Stimulated activated CD4-positive, alpha-beta T cell treated with anti-CD3 and anti-CD28 coated beads, Interleukin-1b, Interleukin-23, amount 100 ng/mL, for 24 hours (primary cell): Measurements from ENCODE around the gene AGTRAP.

Experiments
- DNase-seq, 4 experiments: peaks; one replicate each; pipeline ENCODE4 v3.0.0-alpha.2; 2020; ENCODE audit warnings: low read depth in 4 of 4, low spot score in 1 of 4

The AGTRAP gene

GRCh38 chr1:11757047-11757446, 21.1 kb downstream of the AGTRAP start:
- no peak for DNase-seq

DNA sequence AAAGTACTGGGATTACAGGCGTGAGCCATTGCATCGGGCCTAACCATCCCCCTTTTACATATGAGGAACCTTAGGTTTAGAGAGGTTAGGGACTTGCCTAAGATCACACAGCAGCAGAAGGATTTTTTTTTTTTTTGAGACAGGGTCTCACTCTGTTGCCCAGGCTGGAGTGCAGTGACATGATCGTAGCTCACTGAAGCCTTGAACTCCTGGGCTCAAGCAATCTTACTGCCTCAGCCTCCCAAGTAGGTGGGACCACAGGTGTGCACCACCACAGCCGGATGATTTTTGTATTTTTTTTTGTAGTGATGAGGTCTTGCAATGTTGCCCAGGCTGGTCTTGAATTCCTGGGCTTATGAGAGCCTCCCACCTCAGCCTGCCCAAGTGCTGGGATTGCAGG, 23.9 kb downstream of the AGTRAP start:
- no peak for DNase-seq

GRCh38 chr1:11761285-11761684, 25.3 kb downstream of the AGTRAP start:
- no peak for DNase-seq

- peak in 2 of 4 experiments; percentile 17 to 28 for DNase-seq
These were observed 26.1 kb downstream of the AGTRAP start, which contains the start of gene C1orf167 for GRCh38 chr1:11761988-11762406. Gene C1orf167 (plus strand): TSS chr1:11762193. CDS start chr1:11764401, 2,208 bp downstream.

DNA sequence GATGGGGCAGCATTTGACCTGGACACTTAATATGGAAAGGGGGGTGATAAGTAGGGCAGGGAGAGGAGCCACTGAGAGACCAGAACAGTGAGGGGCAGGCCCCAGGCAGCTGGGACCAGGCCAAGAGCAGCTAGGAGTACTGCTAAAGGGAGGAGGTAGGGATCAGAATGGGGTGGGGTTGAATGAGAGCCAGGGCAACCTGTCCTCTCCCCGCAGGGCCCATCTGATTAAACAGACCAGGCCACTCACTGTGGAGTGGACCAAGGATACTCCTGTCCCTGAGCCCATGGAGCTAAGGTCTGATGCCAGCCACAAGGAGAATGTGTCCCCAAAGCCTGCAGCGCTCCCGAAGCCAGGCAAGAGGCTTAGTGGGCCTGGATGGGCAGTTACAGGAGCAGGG, 28.2 kb downstream of the AGTRAP start:
- DNase-seq, result no peak

DNA sequence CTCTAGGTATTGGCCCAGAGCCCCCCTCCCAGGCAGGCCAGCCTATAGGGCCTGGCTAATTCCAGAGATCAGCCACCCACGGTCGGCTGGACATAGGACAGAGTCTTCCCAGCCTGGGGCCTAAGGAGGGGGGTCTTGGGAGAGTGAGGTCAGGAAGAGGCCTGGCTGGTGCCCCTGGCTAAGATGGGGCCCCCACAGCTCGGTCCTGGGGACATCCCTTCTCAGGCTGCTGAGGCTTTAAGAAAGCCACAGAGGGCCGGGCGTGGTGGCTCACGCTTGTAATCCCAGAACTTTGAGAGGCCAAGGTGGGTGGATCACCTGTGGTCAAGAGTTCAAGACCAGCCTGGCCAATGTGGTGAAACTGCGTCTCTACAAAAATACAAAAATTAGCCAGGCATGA, 28.6 kb downstream of the AGTRAP start:
- no peak for DNase-seq

- no peak for DNase-seq
These were observed 29.9 kb downstream of the AGTRAP start for GRCh38 chr1:11765661-11766428.

DNA sequence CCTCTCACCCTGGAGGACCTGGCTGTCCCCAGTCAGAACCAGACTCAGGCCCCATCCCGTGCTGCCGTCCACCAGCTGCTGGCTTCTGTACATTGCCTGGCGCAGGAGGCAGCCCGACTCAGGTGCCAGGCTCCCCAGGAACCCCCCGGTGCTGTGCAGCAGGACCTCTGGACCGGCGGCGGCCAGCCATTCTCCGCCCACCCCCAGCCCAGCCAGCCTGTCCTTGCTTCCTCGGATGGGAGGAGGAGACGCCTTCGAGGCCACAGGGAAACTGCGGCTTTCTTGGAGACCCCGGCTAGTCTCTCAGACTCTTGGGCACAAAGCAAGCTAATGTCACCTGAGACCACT, 30.5 kb downstream of the AGTRAP start:
- no peak for DNase-seq

- no peak for DNase-seq
These were observed 32.2 kb downstream of the AGTRAP start for GRCh38 chr1:11767922-11768704.

- no peak for DNase-seq
These were observed 32.9 kb downstream of the AGTRAP start for GRCh38 chr1:11768821-11769220.

- DNase-seq, result no peak
These were observed 33.3 kb downstream of the AGTRAP start for GRCh38 chr1:11769274-11769673.

GRCh38 chr1:11770011-11770410, 34.1 kb downstream of the AGTRAP start:
- DNase-seq, result no peak

DNA sequence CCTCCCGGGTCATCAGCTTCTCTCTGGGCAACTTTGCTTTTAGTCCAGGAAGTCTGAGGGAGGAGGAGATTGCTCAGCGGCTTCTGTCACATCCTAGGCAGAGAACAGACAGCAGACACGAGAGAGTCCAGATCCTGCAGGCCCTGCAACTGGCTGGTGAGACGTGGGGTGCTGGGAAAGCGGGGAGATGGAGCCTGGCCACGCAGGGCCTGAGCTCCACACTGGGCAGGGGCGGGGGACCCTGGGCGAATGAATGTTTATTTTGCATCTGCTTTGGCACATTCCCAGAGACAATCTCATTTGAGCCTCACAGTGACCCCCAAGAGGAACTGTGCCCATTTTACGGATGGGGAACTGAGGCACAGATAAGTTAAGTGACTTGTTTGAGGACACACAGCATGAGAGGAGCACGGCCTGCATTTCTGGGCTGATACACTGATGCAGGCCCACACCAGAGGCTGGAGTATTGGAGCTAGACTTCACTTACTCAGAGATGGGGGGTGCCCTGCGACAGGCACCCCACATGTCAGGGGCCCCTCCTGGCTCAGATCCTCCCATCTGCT, 35.6 kb downstream of the AGTRAP start:
- no peak for DNase-seq

GRCh38 chr1:11772458-11772857, 36.5 kb downstream of the AGTRAP start:
- DNase-seq, result no peak

GRCh38 chr1:11774753-11775152, 38.8 kb downstream of the AGTRAP start:
- DNase-seq, result no peak

DNA sequence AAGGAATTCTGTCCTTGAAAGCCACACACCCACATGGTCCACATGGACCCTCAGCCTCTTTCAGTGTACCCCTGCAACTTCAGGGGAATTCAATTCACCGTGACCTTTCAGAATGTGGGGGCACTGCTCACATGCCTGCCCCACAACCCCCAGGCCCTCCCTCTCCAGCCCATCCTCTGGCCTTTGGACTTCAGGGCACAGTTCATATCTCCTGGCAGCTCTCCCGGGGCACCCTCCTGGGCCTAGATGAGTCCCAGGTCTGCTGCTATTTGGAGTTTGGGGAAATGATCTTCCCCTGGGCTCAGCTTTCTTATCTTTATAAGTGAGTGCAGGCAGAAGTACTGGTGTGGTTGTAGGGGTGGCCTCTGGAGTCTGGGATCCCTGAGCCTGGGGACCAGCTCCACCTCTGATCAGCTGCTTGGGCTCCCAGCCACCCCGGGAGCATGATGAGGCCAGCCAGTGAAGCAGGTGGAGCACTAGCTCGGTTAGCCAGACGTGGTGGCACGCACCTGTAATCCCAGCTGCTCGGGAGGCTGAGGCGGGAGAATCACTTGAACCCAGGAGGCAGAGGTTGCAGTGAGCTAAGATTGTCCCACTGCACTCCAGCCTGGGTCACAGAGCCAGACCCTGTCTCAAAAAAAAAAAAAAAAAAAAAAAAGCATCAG, 41.9 kb downstream of the AGTRAP start:
- no peak for DNase-seq

DNA sequence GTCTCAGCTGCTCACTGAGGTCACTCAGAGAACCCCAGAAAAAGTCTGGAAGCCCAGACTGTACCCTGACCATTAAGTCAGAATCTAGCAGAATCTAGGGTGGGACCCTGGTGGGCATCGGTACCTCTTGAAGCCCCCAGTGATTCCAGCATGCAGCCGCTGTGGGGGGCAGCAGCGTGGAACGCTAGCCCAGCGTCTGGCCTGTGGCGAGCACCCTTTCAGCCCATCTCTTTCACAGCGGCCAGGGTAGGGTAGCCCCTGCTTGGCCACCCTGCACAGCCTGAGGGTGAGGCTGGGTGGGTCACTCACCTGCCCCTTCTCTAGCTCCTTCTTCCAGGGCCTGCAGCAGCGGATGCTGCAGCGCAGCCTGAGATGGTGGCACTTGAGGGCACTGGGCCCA, 42.4 kb downstream of the AGTRAP start:
- DNase-seq, result no peak

DNA sequence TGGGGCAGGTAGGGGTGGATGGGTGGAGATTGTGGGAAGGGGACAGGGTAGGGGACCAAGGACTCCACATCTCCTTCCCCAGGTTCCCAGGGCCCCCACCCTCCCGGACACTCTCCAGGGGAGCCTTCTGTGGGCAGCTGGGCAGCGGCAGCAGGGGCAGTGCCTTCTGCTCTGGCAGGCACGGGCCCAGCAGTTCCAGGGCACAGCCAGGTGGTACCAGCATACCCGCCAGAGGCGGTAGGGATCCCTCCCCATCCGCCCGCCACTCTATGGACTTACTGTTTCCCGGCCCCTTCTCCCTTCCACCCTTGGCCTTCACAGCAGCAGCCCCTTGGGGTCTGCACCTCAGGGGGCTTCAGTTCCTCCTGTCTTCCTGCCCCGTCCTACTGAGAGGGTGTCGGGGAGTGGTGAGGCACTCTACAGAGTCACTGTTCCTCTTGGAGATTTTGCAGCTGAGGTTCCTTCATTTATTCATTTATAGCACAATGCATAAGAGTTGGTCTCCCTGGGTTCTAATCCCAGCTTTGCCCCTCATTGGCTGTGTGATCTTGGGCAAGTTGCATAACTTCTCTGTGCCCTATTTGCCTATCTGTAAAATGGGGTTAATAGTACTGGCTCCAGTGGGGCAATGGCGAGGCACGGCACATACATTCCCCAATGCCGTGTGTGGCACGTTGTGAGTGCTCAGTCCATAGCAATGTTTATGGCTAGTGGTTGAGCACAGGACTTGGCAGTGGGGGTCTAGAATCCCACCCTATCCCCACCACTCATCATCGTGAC, 43.1 kb downstream of the AGTRAP start:
- no peak for DNase-seq

- DNase-seq, result no peak
These were observed 43.9 kb downstream of the AGTRAP start for GRCh38 chr1:11779715-11780379.

GRCh38 chr1:11780380-11781147, 44.6 kb downstream of the AGTRAP start:
- no peak for DNase-seq
